GM21515 (cell line): ENCODE measurements around the gene PYY.

Experiments
- ATAC-seq: cut with Tn5 transposase; IDR thresholded peaks from one replicate; pipeline ENCODE4 v1.9.1; 2021; ENCODE audit not compliant: unreplicated experiment

The PYY gene

DNA sequence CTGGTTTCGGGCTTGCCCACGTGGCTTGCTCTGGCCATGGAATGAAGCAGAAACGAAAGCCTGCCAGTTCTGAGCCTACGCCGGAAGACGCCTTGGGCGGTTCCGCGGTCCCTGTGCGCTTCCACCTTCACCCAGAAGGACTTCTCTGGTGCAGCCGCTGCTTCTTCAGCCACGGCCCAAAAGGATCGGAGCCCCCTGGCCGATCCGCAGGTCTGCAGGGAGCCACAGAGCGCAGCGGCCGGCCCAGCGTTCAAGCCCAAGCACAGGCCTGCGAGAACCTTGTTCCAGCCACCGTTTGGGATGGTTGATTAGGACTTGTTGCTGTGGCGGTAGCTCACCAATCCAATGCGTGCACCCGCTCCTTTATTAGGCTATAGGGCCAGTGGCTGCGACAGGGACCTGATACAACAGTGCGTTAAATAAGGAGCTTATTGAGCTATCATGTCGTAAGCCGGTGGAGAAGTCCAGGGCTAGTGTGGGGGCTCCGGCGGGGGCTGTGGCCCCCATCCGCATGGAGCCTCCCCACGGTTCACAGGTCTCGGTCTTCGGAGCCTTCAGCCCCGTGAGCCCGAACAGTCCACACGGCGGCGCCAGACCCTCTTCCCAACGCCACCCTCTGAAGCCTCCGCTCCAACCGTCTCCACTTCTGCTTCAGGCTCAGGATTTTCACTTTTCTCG is 36.3 kb downstream of the PYY start:
- no peak for ATAC-seq

DNA sequence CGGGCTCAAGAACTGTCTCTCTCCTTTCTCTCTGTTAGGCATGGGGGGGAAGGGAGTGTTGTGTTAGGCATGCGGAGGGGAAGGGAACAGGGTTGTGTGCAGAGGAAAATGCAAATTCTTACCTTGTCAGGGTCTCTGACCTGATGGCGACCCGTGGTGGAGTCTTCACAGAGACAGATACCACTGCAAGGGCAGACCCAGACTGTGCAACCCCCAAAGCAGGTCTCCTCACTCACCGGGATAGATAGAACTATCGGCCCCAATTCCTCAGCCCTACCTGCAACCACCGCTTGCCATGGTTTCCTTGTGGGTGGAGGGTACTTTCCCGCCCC is 36.8 kb downstream of the PYY start:
- ATAC-seq, result no peak

DNA sequence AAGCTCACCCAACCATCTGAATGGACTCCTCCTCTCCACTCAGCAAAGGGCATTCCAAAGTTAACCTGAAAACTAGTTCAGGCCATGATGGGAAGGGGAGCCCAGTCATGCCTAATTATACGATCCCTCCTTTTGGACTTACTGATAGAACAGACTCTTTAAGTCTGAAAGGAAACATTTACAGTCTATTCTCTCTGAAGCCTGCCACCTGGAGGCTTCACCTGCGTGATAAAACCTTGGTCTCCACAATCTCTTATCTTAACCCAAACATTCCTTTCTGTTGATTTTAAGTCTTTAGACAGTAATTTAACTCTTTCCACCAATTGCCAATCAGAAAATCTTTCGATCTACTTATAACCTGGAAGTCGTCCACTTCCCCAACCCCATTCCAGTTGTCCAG is 37.4 kb downstream of the PYY start:
- no peak for ATAC-seq

DNA sequence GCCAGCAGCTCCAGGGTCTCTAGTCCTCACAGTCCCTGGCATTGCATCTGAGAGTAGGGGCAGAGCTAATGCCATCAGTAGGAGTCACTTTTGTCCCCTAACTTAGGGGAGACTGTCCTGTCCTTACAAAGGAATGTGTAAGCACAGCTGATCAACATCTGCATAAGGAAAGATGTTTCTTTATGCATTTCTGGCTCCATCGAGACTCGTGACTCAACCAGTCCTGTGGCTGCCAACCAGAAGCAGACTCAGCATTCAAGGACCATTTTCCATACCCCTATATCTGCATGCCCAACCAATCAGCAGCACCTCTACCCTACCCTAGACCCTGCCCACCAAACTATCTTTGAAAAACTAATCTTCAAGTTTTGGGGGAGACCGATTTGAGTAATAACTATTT is 38.2 kb downstream of the PYY start:
- no peak for ATAC-seq

DNA sequence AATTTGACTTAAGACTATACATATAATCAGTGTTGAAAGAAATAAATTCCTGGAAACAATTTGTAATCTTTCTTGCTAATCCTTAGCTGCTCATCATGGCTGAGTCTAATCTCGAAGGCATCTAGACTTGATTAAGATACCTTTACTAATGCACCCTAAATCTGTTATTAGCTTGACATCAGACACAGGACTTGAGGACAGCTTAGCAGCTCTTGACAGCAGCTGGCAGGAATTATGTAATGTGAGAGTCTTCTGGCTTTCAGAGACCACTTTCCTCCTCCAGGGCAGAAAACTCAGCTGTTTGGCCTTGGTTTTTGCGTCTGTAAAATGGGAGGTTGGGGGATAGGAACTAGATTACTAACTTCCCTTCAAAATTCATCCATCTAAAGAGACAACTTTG is 39.3 kb downstream of the PYY start:
- ATAC-seq, result no peak

DNA sequence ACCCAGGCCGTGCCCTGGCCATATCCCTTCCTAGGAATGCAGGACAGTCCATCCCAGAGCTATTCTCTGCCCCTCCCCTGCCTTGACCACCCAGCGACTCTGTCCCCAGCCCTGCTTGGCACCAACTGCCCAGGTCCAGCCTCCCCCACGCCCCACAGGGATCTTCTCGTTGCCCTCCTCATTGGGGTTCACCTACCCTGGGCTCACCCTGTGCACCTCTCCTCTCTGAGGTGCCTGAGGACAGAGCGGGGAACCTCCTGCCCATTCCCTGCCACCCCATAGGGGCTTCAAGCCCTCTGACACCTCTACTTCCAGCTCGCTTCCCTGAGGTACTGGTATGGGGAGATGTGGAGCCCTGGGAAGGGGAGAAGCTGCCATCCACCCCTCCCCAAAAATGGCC is 40.2 kb downstream of the PYY start:
- no peak for ATAC-seq

DNA sequence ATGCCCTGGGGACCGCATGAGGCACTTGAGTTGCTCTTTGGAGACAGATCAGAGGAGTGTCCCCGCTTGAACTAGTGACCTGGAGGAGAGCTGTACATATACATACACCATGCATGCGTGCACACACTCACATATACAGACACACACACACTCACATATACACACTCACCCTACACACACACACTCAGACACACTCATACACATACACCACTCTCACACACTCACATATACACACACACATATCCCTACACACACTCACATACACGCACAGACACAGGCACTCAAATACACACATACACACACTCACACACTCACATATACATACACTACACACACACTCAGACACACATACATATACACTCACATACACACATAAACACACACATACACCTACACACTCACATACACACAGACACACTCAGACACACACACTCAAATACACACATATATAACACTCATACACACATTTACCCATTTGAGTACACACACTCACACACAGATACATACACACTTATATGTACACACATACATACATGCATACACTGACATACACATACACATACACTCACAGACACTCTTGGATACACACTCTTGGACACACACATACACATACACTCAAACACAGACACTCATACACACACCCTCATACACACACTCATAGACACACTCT is 41.0 kb downstream of the PYY start:
- ATAC-seq, result no peak

DNA sequence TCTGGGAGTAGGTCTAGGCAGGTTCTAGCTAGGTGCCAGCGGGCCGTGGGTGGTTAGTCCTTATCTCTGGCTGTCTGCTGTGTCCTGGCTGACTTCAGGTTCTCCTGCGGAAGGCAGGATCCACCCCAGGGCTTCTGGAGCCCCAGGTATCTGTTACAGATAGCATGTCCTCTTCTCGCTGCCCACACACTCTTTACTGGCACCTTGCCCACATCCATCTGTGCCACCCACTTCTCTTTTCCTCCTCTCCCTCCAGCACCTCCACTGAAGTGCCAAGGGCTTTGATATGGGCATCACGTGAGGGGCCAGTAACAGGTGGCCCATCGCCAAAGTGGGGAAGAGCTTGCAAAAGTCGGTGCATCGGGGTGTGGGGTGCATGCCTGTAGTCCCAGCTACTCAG is 41.8 kb downstream of the PYY start:
- ATAC-seq, result no peak

DNA sequence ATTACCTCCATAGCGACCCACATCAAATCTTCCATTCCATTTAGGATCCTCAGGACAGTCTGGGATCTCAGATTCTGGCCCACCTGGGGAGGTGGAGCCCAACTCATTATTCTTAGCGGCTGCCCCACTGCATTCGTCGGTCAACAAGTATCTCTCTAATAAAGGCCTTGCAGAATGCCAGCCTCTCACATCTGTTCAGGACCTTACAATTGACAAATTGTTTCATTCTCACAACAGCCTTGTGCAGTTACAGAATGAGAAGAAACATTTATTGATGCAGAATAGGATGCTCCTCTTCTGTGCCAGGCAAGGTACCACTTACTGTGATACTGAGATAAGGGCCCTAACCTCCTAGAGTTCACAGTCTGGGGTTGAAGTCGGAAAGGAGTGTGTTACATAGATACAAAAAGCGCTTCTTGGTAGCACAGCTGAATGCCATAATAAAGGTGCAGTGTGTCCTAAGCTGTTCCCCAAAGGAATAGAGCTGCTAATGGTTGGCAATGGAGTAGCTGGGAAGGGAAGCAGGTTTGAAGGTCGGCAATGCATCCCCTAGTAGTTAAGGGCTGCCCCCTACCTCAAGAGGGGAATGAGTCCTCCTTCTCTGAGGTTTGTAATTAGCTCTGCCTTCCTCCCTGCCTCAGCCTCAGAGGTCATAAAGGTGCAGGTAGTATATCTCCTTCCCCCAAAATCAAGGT is 44.1 kb downstream of the PYY start:
- ATAC-seq, result no peak

DNA sequence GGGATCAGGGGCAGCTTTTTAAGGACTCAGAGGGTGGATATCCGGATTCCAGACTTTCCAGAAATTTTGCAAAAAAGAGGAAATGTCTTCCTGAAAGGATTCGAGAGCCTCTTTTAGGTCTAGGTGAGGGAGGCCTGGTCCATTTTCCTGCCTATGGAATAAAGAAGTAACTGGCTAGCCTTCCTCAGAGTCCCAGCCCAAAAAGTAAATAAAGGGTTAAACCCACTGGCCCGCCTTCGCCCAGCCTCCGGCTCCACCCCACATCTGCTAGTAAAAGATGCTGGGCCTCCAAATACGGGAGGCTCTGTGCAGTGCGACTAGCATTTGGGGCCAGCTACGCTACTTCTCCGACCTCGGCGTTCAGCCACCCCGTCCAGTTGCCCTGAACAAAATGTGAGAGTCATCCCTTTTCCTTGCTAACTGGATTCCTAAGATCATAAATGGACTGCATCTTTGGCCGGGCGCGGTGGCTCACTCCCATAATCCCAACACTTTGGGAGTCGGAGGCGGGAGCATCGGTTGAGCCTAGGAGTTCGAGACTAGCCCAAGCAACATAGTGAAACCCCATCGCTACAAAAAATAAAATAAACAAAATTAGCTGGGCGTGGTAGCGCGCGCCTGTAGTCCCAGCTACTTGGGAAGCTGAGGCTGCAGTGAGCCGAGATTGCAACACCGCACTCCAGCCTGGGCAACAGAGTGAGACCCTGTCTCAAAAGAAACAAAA is 45.6 kb downstream of the PYY start:
- no peak for ATAC-seq

DNA sequence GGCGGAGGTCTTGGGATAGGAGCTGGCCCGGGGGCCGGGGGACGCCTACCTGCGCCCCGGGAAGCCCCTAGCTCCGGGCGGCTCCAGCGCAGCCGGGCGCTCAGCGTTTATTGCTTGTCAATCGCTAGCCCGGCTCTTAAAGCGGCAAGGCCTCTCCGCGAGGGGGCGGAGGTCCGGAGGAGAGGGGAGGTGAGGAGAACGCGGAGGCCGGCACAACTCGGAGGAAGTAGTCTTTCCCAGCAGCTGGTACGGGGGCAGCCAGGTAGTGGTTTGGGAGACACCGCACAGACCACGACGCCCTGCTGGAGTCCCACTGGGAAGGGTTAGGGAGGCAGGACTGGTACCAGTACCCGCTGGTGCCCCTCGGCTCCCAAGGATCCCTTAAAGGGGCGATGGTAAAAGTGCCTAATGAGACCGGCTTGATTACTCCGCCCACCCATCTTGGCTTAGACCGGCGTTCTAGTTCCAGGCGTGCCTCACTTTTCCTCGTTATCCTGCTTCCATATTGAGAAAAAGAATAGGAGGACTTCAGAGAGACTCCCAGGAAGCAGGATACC is 46.2 kb downstream of the PYY start, which contains the start of gene MPP2:
TSS of gene MPP2 (minus strand) at position 112 of the 557 bp plus-strand sequence. CDS start 3,076 bp downstream, outside the sequence.
- ATAC-seq, result no peak

DNA sequence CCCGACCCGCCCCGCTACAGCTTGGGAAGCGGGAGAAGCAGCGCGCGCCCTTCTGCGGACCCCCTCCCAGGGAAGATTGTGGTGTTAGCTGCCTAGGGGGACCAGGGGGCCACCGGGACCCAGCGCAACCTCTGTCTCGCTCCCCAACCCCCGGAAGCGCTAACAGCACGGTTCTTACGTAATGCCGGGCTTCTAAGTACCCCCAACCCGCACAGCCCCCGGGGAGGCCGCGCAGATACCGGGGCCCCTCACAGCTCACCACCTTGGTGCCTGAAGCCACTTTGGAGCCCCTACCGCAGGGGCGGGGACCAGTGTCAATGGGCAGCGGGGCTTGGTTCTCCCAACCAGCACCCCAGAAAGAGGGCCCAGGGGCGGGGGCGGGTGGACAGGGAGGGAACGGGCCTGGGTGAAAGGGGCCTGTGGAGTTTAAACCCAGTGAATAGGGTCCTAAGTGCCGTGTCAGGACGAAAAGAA is 46.8 kb downstream of the PYY start:
- ATAC-seq, result no peak

DNA sequence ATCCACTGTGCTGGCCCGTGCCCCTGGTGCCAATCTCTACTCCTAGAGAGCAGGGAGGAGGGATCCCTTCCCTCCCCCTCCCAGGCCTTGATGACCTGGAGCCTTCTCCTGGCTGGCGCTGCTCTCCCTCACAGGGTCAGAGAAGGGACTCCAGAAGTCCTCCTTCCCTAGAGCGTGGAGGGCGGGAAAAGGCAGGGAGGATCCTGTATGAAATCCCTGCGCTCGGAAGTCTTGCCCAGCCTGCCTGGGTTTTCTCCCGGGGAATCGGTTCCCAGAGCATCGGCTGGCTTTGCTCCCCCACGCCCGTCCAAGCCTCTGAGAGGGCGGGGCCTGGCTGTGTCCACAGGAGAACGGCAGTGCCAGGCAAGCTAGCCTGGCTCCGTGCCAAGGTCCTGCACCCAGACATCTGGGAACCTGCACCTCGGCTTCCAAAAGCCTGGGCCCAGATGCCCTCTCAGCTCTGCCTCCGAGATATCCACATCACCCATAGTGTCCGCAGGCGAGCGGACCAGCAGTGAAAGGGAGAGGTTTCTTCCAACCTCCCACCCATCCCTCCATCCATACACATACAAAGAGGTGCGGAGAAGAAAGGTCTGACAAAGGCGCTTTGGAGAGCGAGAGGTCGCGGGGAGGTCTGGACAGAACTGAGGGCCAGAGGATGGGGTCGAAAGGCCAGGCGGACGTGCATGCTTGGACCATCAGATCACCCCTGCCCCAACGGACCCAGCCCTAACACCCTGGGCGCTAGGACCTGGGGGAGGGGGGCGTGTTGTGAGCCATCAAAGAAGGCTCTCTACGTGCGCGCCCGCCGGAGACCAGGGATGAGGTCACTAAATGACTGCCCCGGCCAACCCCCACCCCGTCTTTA is 47.5 kb downstream of the PYY start:
- ATAC-seq, result no peak

DNA sequence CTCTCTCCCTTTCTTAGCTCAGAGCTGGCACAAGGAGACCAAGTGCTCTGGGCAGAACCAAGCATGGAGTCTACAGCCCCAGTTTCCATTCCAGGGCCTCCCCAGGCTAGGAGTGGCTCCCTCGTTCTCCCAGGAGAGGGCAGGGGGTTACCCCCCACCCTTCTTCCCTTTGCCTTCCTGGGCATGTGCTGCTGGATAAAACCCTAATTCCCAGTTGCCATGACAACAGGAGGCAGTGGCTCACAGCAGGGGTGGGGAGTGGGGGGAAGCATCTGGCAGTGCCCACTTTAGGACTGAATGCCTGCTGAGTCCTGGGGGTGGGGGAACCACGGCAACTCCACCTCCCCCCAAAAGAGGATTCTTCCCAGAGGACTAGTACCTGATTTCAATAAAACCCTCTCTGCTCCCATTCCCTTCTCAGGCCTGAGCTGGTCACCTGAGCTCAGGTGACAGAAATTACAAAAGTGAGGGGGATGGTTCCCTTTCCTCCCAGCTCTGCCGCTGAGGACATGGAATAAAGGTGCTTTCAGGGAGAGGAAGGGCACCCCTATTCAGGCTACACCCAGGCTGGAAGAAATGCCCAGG is 48.2 kb downstream of the PYY start:
- ATAC-seq, result no peak
